Astrocyte (in vitro differentiated cells and primary cell): ENCODE measurements around the gene C2CD5.

Source experiments
- CTCF ChIP-seq: IDR thresholded peaks from 2 replicates; pipeline ENCODE4 v1.5.1; 2011; ENCODE audit warnings: low read depth, mild to moderate bottlenecking, inconsistent platforms, low read length, moderate library complexity; ENCODE audit not compliant: insufficient read depth
- EZH2 ChIP-seq: IDR thresholded peaks from 2 replicates; pipeline ENCODE4 v1.6.1; 2012; ENCODE audit warnings: mild to moderate bottlenecking, low read length, inconsistent platforms; ENCODE audit not compliant: insufficient read depth

- TF ChIP-seq CTCF: no peak
- TF ChIP-seq EZH2: no peak
Measured at GRCh38 chr12:22541496-22542155, 2.7 kb downstream of the C2CD5 start.
